NCI-H82 treated with DMSO at 0.1 percent for 48 hours (cell line): ENCODE results near the gene TRAPPC11.

Experiments
- DNase-seq: peaks from one replicate; lab custom pipeline; 2025; ENCODE audit not compliant: unreplicated experiment; lab: John Stamatoyannopoulos, UW

The TRAPPC11 gene

DNA sequence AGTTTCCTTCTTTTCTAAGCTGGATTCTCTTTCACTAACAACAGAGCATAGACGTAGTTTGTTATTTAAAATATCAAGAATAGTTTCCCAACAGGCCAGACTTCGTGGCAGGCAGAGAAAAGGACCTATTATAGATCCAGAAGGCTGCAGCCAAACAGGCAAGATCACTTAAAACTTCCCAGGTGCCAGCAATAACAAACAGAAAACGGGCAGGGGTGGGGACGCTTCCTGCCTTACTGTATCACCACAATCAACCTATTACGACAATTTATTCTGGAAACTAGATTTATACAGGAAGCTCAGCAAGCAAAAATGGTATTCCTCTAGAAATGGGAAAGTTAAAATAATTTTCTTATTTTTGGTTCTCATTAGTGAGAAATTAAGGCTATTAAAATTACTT is 22.2 kb upstream of the TRAPPC11 start:
- no peak for DNase-seq

DNA sequence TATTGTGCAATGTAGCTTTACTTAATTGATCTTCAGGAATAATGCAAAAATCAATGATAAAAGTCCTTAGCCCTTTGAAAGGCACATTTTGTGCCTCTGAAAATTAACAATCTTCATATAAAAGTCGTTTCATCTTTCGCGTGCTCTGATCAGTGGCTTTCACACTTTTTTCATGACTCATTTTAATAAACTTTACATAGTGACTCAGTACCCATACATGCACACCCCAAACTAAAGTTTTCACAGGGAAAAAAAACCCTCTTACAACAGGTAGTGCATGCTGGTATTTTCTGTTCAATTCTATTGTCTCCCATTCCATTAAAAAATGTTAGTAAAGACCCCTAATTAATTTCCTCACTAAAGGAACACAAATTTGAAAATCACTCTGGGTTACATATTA is 21.6 kb upstream of the TRAPPC11 start:
- no peak for DNase-seq

DNA sequence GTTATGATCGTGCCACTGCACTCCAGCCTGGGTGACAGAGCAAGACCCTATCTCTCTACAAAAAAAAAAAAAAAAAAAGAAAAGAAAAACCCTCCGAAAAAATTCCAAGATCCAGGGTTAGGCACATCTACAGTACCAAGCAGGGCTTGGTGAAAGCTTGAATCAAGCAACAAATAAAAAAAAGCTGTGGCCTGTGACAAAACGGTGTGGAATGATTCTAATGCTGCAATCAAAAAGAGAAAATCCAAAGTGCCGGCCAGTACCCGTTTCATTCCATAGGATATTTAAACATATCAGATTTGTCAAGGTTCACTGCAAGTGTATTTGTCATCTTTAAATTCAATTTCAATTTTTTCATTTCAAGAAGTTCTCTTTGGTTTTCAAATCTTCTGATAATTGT is 20.7 kb upstream of the TRAPPC11 start:
- no peak for DNase-seq

DNA sequence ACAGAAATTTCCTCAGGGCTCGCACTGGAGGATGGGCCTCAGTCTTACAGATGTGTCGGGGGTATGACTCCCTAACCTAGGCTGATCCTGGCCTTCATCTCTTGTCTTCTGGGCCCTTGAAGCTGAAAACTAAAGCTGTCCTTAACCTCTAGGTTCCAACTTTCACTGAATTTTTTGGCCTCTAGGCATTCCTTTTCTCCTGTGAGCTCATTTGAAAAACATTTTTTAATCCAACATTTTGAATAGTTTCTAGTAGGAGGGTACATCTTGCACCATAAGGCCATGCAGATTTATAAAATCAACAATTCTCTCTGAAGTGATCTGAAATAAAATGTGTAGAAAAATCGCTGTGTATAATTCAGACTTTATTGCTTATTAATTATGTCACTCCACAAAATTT is 19.8 kb upstream of the TRAPPC11 start:
- no peak for DNase-seq

DNA sequence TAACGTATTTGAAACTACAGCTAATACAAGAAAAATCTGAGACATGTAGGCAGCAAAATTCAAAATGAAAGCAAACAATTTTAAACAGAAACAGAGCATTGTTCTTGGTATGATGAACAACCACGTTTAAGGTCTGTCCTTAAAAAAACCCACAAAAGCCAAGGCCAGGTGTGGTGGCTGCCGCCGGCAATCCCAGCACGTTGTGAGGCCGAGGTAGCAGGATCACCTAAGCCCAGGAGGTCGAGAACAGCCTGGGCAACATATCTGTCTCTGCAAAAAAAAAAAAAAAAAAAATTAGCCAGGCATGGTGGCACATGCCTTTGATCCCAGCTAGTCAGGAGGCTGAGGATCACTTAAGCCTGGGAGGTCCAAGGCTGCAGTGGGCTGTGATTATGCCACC is 13.8 kb upstream of the TRAPPC11 start:
- DNase-seq: no peak

DNA sequence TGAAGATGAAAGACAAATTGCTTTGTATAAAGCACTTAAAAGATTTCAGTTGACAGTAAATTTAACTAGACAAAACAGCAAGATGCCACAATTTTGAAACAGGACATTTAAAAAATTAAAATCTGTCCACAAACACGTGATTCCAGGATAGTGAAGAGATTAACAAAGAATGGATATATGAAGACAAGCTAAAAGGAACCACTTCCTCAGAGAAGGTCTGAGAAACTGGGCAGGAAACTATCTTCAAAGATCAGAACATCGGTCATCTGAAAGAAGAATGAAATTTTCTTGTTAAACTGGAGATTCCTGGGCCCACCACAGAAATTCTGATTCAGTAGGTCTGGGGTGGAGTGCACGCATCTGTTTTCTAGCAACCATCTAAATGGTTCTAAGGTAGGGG is 1.5 kb upstream of the TRAPPC11 start:
- no peak for DNase-seq

DNA sequence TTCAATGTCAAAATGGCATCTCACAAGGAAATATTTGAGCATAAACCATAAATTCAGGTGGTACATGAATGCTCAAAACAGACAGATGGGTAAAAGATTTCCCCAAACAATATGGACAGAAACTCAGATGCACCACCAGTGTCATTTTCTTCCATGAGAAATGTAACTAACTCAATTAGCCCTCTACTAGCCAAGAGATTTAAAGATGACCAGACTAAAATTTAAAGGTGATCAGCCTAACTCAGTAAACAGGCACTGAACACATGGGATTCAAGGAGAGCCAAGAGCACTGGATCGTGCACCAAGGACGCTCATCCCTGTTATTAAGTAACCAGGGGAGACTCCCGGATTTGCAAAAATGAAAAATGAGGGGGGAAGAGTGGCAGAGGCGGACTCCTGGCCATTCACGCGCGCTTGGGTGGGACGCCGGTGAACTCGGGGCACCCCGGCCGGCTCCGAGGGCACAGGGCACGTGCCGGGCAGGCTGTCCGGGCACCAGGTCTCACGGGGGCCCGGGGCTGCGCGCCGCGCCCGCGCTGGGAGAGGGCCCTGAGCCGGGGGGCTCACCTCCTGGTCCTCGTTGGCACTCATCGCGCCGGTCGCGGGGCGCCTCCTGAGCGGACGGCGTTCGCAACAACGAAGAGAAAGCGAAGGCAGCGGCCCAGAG is 598 bp upstream of the TRAPPC11 start:
- DNase-seq: no peak

DNA sequence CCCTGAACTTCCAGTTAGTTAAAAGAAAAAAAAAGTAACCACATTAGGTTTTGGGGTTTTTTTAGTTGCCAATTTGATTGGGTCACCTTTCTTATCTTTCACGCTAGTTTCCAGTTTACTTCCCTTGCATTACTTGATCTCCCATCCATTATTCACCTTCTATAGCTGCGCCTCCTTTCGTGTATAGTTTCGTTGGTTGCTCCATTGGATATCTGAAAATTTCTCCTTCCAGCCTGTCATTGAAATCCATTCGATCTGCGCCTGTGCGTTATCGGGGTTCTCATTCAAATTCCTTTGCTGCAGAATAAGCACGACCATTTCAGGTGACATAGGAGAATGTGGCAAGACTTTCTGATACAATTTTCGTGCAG is 764 bp downstream of the TRAPPC11 start:
- DNase-seq: no peak

DNA sequence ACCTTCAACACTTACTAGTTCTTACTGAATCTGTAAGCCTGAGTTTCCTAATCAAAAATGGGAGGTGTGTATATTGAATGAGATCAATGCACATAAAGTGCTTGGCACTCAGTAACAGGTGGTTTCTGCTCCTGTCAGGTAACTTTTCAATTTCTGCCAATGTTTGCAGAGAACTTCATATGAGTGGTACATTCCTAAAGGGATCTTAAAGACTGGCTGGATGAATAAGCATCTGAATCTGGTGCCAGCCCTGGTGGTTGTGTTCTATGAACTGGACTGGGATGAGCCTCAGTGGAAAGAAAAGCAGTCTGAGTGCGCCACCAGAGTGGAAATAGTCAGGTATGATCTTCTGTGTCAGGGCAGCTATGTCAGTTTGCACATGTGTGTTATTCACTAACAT is 7.0 kb downstream of the TRAPPC11 start:
- no peak for DNase-seq

DNA sequence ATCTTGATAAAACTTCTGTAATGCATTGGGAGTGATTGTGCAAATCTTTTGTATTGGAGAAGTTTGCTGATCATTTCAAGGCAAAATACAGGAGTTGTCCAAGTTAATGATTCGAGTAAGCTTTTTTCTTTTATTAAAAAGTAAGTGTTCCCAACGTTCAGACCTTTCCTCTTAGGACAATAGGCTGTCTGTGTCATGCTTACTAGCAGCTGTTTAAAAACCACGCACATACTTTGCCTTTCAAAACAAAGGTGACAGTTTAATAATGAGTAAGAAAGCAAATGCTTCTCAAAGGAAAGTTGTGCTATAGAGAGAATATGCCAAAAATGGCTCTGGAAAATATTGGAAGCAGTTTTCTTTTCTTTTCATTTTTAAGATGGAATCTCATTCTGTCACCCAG is 11.2 kb downstream of the TRAPPC11 start:
- no peak for DNase-seq

DNA sequence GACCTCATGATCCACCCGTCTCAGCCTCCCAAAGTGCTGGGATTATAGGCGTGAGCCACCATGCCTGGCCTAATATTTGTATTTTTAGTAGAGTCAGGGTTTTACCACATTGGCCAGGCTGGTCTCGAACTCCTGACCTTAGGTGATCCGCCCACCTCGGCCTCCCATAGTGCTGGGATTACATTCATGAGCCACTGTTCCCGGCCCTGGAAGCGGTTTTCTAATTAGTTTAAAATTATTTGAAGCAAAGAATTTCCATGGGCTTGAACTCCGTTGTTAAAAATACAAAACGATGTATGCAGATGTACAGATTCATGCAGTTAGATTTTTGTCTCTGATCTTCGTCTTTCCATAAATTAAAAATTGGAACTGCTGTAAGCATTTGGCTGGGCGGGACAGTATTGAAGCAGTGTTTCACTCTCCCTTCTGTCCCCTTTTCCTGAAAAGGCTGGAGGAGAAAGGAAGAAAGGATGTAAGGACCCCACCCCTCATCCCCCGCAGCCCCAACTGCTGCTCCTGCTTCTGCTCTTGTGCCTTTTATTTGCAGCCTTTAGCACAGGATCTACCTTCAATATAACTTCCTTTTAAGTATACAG is 12.0 kb downstream of the TRAPPC11 start:
- DNase-seq: no peak

DNA sequence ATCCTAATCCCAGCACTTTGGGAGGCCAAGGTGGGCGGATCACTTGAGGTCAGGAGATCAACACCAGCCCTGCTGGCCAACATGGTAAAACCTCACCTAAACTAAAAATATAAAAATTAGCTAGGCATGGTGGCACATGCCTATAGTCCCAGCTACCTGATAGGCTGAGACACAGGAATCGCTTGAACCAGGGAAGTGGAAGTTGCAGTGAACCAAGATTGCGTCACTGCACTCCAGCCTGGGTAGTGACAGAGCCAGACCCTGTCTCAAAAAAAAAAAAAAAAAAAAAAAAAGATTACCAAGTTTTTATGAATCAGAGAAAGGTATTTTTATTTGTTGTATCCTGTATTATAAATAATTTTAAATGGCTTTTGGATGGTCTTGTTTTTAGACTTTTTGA is 15.1 kb downstream of the TRAPPC11 start:
- DNase-seq: no peak

DNA sequence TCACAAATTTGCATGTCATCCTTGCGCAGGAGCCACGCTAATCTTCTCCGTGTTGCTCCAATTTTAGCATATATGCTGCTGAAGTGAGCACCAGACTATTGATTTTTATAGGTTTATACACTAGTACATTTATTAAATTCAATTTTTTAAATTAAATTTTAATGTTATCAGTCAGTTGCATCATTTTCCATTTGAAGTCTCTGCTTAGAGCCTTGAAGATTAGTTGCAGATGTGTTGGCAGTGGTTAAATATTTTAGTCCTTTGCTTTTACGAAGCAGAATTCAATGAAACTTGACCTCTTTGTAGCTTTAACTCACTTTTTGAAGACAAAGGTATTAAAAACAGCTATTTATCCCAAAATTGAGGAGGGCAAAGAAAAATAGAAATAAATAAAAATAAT is 16.5 kb downstream of the TRAPPC11 start:
- DNase-seq: no peak

DNA sequence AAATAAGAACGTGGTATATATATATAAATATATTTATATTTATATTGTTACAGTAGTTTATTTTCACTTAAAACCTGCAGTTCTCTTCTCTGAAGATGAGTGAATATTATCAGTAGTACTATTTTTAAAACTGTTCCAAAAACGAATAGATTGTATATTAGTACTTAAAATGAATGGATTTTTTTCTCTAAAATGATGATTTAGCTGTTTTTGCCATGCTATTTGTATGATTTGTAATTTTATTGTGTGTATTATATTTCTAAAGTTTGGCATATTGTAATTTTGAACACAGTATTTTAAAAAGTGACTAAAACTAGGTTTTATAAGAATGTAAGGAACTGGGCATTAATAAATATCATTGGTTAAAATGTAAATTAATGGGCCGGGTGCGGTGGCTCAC is 22.0 kb downstream of the TRAPPC11 start:
- DNase-seq: no peak

DNA sequence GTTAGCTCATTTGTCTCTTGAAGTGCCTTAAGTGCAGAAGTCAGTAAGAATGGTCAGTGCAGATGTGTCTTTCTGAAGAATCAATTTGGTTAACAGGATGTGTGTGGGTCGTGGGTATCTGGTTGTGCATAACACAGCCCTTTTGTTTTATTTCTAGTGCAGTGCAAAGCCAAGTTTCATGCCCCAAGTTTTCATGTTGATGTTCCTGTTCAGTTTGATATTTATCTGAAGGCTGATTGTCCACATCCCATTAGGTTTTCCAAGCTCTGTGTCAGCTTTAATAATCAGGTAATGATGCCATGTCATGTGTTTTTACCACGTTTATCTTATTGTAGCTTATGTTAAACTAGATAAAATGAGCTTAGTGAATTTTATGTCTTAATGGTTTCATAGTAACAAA is 27.4 kb downstream of the TRAPPC11 start:
- DNase-seq: no peak

DNA sequence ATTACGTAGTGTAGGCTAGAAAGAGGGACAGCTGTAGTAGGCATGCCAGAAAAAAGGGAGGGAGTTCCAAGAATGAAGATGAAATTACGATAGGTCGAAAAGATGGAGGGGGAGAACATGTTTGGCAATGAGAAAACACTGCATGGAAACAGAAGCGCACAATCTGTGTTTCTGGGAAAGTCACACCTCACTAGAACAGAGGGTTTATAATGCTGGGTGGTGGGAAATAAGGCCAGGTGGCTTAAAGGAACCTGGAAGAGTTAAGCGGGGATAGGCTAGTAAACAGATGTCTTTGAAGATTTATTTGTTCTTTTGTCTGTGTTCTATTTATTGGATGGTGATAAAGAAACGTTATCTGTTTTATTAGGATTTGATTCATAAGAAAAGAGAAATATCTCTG is 29.1 kb downstream of the TRAPPC11 start:
- no peak for DNase-seq

DNA sequence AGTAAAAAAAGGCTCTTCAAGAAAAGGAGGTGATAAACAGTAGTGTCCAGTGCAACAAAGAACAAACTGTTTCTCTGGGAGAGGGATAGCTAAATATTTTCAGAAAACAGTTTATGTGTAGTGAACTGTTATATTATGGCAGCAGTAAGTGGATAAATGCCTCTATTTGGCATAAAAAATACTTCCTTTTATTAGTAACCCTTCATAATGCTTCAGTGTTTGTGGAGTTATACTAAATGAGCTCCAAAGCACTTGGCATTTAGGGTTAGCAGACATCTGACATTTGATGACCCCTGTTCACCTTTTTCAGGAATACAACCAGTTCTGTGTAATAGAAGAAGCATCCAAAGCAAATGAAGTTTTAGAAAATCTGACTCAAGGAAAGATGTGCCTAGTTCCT is 31.9 kb downstream of the TRAPPC11 start:
- no peak for DNase-seq

DNA sequence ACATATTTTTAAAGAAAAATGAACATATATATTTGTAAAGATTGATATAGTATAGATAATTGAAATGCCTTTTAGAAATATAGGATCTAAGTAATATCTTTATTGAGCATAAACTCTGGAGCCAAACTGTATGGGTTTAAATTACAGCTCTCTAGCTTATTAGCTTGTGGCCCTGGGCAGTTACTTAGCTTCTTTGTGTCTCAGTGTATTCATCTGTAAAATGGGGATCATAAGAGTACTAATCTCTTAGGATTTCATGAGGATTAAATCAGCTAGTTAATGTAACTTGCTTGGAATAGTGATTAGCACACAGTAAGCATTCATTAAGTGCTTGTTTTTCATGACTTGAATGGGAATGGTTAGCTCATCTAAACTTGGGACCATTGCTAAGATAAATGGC is 32.8 kb downstream of the TRAPPC11 start:
- no peak for DNase-seq

DNA sequence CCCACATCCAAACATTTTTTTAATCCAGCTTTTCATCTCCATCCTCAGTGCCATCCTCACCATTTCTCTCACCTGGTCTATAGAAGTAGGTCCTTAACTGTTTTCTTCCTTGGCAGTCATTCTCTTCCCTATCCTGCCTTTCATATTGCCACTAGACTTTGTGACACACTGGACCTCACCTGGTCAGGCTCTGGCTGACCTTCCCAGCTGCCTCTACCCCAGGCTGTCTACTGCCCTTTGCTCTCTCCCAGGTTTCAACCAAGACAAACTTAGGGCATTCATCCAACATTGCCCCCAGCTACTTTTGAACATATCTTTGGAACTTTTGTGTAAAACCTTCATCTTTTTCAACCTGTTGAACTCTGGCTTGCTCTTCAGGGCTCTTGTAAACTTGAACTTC is 39.8 kb downstream of the TRAPPC11 start:
- DNase-seq: no peak

DNA sequence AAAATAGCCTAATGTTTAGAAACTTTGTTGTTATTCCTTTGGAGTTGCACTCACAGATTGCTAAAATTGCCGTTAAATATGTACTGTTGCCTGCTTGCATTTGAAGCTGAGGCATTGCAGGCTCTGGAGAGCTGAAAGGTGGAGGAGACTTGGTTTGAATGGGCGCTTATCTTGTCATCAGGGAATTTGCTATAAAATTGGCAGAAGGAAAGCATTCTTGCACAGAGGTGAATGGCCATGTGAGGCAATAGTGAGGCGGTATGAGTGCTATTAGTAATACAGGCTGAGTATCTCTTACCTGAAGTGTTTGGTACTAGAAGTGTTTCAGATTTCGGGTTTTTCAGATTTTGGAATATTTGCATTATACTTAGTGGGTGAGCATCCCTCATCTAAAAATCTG is 41.3 kb downstream of the TRAPPC11 start:
- DNase-seq: no peak

DNA sequence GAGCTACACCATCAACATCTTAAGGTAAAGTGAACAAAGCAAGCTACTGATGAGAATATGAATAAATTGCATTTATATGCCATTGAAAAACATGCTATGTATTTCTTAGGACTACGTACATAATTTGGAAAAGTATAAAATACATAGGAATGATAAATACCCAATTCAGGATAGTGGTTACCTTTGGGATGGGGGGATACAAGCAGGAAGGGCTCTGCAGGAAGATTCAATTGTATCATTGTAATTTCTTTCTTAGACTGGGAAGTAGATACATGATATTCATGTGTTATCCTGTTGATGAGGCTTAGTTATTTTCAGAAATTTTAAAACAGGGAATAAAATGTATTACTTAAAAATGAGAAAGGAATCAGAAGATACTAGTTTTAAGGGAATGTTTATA is 43.4 kb downstream of the TRAPPC11 start:
- no peak for DNase-seq

DNA sequence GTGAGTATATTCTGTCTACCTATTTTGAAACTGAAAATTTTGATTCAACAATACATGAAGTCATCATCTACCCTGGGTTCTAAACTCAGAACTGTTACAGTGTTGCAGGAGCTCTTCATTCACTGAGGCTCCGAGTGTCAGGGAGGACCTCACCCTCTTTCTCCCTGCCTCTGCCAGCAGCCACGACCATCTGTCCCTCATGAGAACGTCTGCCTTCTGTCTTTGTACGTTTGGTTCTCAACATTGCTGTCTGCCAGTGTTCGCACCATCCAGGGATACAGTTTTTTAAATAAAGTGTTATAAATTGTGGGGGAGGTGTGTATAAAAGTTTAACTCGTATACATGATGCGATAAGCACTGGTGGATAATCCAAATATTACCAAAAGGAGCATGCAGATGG is 55.5 kb downstream of the TRAPPC11 start:
- no peak for DNase-seq

DNA sequence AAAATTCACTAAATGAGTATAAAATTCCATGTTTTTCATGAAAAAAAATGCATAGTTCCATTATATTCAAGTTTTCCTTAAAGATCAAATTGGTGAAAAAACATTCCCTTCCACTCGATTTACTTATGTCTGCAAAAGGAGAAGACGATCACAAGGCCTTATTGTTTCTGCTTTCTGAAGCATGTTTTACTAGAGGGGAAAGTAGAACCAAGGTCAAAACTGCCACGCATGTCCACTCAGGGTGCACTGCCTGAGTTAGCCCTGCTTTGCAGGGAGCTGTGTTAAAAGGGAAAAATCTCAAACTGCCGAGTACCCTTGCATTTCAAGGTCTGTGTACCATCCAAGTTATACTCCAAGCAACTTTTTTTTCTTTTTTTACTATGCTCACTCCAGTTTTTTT is 57.2 kb downstream of the TRAPPC11 start:
- no peak for DNase-seq
